RWPE1 (cell line): ENCODE data around the gene NUDT6.

Experiments
- CTCF ChIA-PET: fragments of 350-600 bp; sonication (Branson Sonifier 250); formaldehyde crosslinking; extraction: SDS; loops from one replicate; lab custom pipeline; 2021; lab: Yijun Ruan, JAX
- POLR2A ChIA-PET: fragments of 400-600 bp; formaldehyde crosslinking; extraction: SDS; loops from one replicate; lab custom pipeline; 2020; ENCODE audit warnings: antibody characterized with exemption; ENCODE audit not compliant: low non-redundant PET; lab: Yijun Ruan, JAX
- DNase-seq: peaks from one replicate; pipeline ENCODE4 v3.0.0; 2012; ENCODE audit warnings: low spot score
- H3K27ac ChIP-seq: fragments of 450-650 bp; 2 replicates; pipeline ENCODE4 v1.5.1; 2017
- CTCF ChIP-seq: fragments of 450-650 bp; conservative IDR thresholded peaks from 2 replicates; pipeline ENCODE4 v1.5.1; 2017; ENCODE audit warnings: low read depth, mild to moderate bottlenecking

The NUDT6 gene

GRCh38 chr4:122921971-122922876 lies at the start of gene NUDT6:
Gene NUDT6 (minus strand): TSS chr4:122922597. CDS start chr4:122922572, 25 bp downstream.
- ChIA-PET POLR2A (no interaction called here), CTCF (interaction anchor here (0.5 to 2.6 kb wide), 5 partner anchors 116 to 320 kb away, joined by 3 to 11 read pairs (median 3); no protein-coding TSS in a partner anchor)
- peak; percentile 57 for DNase-seq
- no peak for TF ChIP-seq CTCF
- H3K27ac ChIP-seq, result peak within 1 kb of the TSS; percentile 90

- no peak overlapping the region for H3K27ac ChIP-seq
- DNase-seq, result no peak
- ChIA-PET POLR2A (interaction anchor here (0.6 kb wide), 1 partner anchor 13 kb away, joined by 3 read pairs; no protein-coding TSS in a partner anchor), CTCF (interaction anchor here (0.6 kb wide), 1 partner anchor 1215 kb away, joined by 5 read pairs; no protein-coding TSS in a partner anchor)
- no peak for TF ChIP-seq CTCF
Measured at GRCh38 chr4:122968227-122968812, 45.9 kb upstream of the NUDT6 start.

GRCh38 chr4:122967231-122967630 lies 44.8 kb upstream of the NUDT6 start:
- DNase-seq, result no peak
- CTCF ChIA-PET, result no interaction called here
- TF ChIP-seq CTCF, result no peak
- POLR2A ChIA-PET, result no interaction called here
- H3K27ac ChIP-seq, result no peak overlapping the region

GRCh38 chr4:122966201-122966600 lies 43.8 kb upstream of the NUDT6 start:
- no peak for DNase-seq
- TF ChIP-seq CTCF, result no peak
- POLR2A ChIA-PET, result no interaction called here
- H3K27ac ChIP-seq, result no peak overlapping the region
- CTCF ChIA-PET, result no interaction called here

GRCh38 chr4:122963216-122963615 lies 40.8 kb upstream of the NUDT6 start:
- ChIA-PET CTCF (no interaction called here), POLR2A (no interaction called here)
- peak; percentile 26 for DNase-seq
- no peak for TF ChIP-seq CTCF
- H3K27ac ChIP-seq, result no peak overlapping the region

- ChIA-PET CTCF (no interaction called here), POLR2A (no interaction called here)
- H3K27ac ChIP-seq, result no peak overlapping the region
- no peak for DNase-seq
- TF ChIP-seq CTCF, result no peak
Measured at GRCh38 chr4:122960611-122961000, 38.2 kb upstream of the NUDT6 start.
